WTC11 (cell line): ENCODE results near the gene N4BP2L1. TPM values are rescaled to one million over a fixed set of nuclear protein-coding genes. Genes with fewer than 3 reads are reported as not detected.
A peak's percentile ranks its signal among the peaks of the same experiment; 100 is the strongest.

Experiments used
- ATAC-seq: fragments of 200-7000 bp; cut with Tn5 transposase; 2 replicates; pipeline ENCODE4 v1.10.0; 2021; ENCODE audit warnings: mild to moderate bottlenecking, moderate library complexity
- CTCF ChIA-PET: fragments of 300-600 bp; sonication (Branson Sonifier 250); formaldehyde crosslinking; loops from one replicate; lab custom pipeline; 2021; ENCODE audit warnings: antibody characterized with exemption; lab: Charles Lee
- POLR2A ChIA-PET: fragments of 350-600 bp; sonication (Branson Sonifier 250); formaldehyde crosslinking; loops from one replicate; lab custom pipeline; 2021; ENCODE audit warnings: antibody characterized with exemption; lab: Charles Lee
- DNase-seq: peaks from one replicate; pipeline ENCODE4 v3.0.0; 2021; ENCODE audit warnings: low spot score
- H3K27ac Mint-ChIP-seq: 2 replicates; pipeline ENCODE4 v1.8.0; 2021; ENCODE audit warnings: mixed read lengths
- H3K27me3 Mint-ChIP-seq: 2 replicates; pipeline ENCODE4 v1.8.0; 2021; ENCODE audit warnings: low read depth, mild to moderate bottlenecking, moderate library complexity, mixed read lengths
- H3K36me3 Mint-ChIP-seq: 2 replicates; pipeline ENCODE4 v1.8.0; 2021; ENCODE audit warnings: mixed read lengths
- H3K4me1 Mint-ChIP-seq: 2 replicates; pipeline ENCODE4 v1.8.0; 2022; ENCODE audit warnings: mixed read lengths
- H3K4me3 Mint-ChIP-seq: 2 replicates; pipeline ENCODE4 v1.8.0; 2021; ENCODE audit warnings: mild to moderate bottlenecking, moderate library complexity, mixed read lengths
- H3K9me3 Mint-ChIP-seq: 2 replicates; pipeline ENCODE4 v1.8.0; 2021; ENCODE audit warnings: mixed read lengths
- ATF6 ChIP-seq: sonication (generic); formaldehyde crosslinking; IDR thresholded peaks from 2 replicates; pipeline ENCODE4 v1.8.1; 2023; ENCODE audit warnings: mild to moderate bottlenecking, missing genetic modification reagents
- CREM ChIP-seq: sonication (generic); formaldehyde crosslinking; IDR thresholded peaks from 2 replicates; pipeline ENCODE4 v1.8.1; 2022; ENCODE audit warnings: mild to moderate bottlenecking, missing genetic modification reagents, moderate library complexity
- E2F1 ChIP-seq: sonication (generic); formaldehyde crosslinking; IDR thresholded peaks from 2 replicates; pipeline ENCODE4 v1.8.0; 2022; ENCODE audit warnings: mild to moderate bottlenecking, missing genetic modification reagents
- GTF2I ChIP-seq: fragments of 250-450 bp; sonication (Bioruptor Pico); conservative IDR thresholded peaks from 2 replicates; pipeline ENCODE4 v1.4.0; 2021; ENCODE audit warnings: mild to moderate bottlenecking
- IRF1 ChIP-seq: sonication (generic); formaldehyde crosslinking; IDR thresholded peaks from 2 replicates; pipeline ENCODE4 v1.8.0; 2023; ENCODE audit warnings: missing genetic modification reagents
- IRF2 ChIP-seq: sonication (generic); formaldehyde crosslinking; IDR thresholded peaks from 2 replicates; pipeline ENCODE4 v1.8.0; 2022; ENCODE audit warnings: low read depth, missing genetic modification reagents, borderline replicate concordance
- JAZF1 ChIP-seq: fragments of 250-450 bp; sonication (Bioruptor Pico); IDR thresholded peaks from 2 replicates; pipeline ENCODE4 v1.9.0; 2021; ENCODE audit warnings: moderate library complexity, mild to moderate bottlenecking, inconsistent platforms
- JUN ChIP-seq: sonication (generic); formaldehyde crosslinking; IDR thresholded peaks from 2 replicates; pipeline ENCODE4 v1.8.0; 2023; ENCODE audit warnings: mild to moderate bottlenecking, missing genetic modification reagents
- MLX ChIP-seq: sonication (generic); formaldehyde crosslinking; IDR thresholded peaks from 2 replicates; pipeline ENCODE4 v1.8.1; 2023; ENCODE audit warnings: mild to moderate bottlenecking, missing genetic modification reagents, moderate library complexity
- NR2C2 ChIP-seq: sonication (generic); formaldehyde crosslinking; IDR thresholded peaks from 2 replicates; pipeline ENCODE4 v1.8.0; 2022; ENCODE audit warnings: mild to moderate bottlenecking, missing genetic modification reagents
- OVOL2 ChIP-seq: fragments of 250-450 bp; sonication (Bioruptor Pico); IDR thresholded peaks from 2 replicates; pipeline ENCODE4 v1.9.0; 2021; ENCODE audit warnings: mild to moderate bottlenecking, borderline replicate concordance
- PRRX2 ChIP-seq: fragments of 250-450 bp; sonication (Bioruptor Pico); IDR thresholded peaks from 2 replicates; pipeline ENCODE4 v1.8.0; 2021; ENCODE audit warnings: mild to moderate bottlenecking
- SMAD4 ChIP-seq: sonication (generic); formaldehyde crosslinking; IDR thresholded peaks from 2 replicates; pipeline ENCODE4 v1.8.0; 2022; ENCODE audit warnings: mild to moderate bottlenecking, missing genetic modification reagents
- SP1 ChIP-seq: sonication (generic); formaldehyde crosslinking; conservative IDR thresholded peaks from 2 replicates; pipeline ENCODE4 v1.8.1; 2022; ENCODE audit warnings: missing genetic modification reagents
- TEAD4 ChIP-seq: sonication (generic); formaldehyde crosslinking; IDR thresholded peaks from 2 replicates; pipeline ENCODE4 v1.8.0; 2022; ENCODE audit warnings: mild to moderate bottlenecking, missing genetic modification reagents
- ZNF512 ChIP-seq: sonication (generic); formaldehyde crosslinking; IDR thresholded peaks from 2 replicates; pipeline ENCODE4 v1.8.1; 2022; ENCODE audit warnings: missing genetic modification reagents, borderline replicate concordance
- total RNA-seq: library from RNA; stranded (reverse); gene quantifications from 3 replicates; pipeline ENCODE4 v1.2.3, GENCODE V29; 2021
- TF ChIP-seq, protein P1 (sequence below): sonication (generic); formaldehyde crosslinking; IDR thresholded peaks from 2 replicates; pipeline ENCODE4 v1.8.0; 2022; ENCODE audit warnings: missing genetic modification reagents
- TF ChIP-seq, protein P2 (sequence below): sonication (generic); formaldehyde crosslinking; IDR thresholded peaks from 2 replicates; pipeline ENCODE4 v1.8.0; 2022; ENCODE audit warnings: mild to moderate bottlenecking, missing genetic modification reagents
- TF ChIP-seq, protein P3 (sequence below): fragments of 250-450 bp; sonication (Bioruptor Pico); IDR thresholded peaks from 2 replicates; pipeline ENCODE4 v2.1.2; 2022; ENCODE audit warnings: mild to moderate bottlenecking, moderate library complexity

Gene N4BP2L1
- total RNA-seq, 1 experiment from 2014 or later, result 3.8 TPM

DNA sequence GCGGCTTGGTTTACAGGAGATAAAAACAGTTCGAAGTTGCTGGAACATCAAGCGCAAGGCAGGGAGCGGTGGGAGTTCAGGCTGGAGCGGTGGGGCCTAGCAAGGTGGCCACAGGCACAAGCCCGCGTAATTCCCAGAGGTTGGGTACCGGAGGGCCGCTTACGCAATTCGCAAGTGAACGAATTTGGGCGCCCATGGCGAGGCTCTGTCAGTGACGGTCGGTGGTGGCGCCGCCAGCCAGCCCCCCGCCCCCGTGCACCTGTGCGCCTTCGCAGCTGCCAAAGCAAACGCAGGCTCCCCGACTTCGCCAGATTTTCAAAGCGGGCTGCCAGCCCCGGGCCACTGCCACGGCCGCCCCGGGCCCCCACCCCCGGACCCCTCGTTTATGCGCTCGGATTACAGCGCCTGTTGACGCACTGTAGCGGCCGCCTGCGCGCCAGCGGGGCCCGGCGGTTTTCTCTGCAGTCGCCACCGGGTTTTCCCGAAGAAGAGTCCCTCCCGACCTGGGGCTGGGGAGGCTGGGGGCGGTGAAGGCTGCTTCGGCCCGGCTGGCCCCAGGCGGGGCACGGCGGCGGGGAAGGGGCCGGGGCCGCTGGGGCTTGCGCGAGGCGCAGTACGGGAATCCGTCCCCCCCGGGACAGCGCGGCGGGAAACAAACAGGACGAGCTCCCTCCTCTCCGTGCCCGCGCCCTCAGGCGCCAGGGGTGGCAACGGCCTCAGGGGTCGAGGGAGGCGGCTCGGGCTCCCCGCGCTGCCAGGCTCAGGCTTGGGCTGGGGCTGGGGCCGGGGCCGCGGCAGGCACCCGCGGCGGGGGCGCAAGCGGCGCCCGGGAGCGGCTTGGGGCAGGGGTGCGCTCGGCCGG, 709 bp downstream of the N4BP2L1 start (continued):
- no peak for TF ChIP-seq MLX (CRISPR knock-in tag)
- no peak for TF ChIP-seq CREM (CRISPR knock-in tag)
- no peak for TF ChIP-seq GTF2I (CRISPR knock-in tag)
- 0 out of 2 replicates have a peak, but pooled peaks have one; percentile 17 for TF ChIP-seq E2F1
- no peak for TF ChIP-seq JAZF1 (CRISPR knock-in tag)
- TF ChIP-seq, protein P1, sequence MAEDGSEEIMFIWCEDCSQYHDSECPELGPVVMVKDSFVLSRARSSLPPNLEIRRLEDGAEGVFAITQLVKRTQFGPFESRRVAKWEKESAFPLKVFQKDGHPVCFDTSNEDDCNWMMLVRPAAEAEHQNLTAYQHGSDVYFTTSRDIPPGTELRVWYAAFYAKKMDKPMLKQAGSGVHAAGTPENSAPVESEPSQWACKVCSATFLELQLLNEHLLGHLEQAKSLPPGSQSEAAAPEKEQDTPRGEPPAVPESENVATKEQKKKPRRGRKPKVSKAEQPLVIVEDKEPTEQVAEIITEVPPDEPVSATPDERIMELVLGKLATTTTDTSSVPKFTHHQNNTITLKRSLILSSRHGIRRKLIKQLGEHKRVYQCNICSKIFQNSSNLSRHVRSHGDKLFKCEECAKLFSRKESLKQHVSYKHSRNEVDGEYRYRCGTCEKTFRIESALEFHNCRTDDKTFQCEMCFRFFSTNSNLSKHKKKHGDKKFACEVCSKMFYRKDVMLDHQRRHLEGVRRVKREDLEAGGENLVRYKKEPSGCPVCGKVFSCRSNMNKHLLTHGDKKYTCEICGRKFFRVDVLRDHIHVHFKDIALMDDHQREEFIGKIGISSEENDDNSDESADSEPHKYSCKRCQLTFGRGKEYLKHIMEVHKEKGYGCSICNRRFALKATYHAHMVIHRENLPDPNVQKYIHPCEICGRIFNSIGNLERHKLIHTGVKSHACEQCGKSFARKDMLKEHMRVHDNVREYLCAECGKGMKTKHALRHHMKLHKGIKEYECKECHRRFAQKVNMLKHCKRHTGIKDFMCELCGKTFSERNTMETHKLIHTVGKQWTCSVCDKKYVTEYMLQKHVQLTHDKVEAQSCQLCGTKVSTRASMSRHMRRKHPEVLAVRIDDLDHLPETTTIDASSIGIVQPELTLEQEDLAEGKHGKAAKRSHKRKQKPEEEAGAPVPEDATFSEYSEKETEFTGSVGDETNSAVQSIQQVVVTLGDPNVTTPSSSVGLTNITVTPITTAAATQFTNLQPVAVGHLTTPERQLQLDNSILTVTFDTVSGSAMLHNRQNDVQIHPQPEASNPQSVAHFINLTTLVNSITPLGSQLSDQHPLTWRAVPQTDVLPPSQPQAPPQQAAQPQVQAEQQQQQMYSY (CRISPR knock-in tag), result no peak
- TF ChIP-seq IRF2 (CRISPR knock-in tag), result no peak
- TF ChIP-seq NR2C2 (CRISPR knock-in tag), result no peak
- TF ChIP-seq JUN (CRISPR knock-in tag), result no peak
- no peak for TF ChIP-seq TEAD4 (CRISPR knock-in tag)
- TF ChIP-seq ATF6, result no peak
- no peak for TF ChIP-seq SP1 (CRISPR knock-in tag)
- no peak for TF ChIP-seq OVOL2 (CRISPR knock-in tag)
- TF ChIP-seq PRRX2 (CRISPR knock-in tag), result no peak
- no peak for TF ChIP-seq SMAD4 (CRISPR knock-in tag)
- TF ChIP-seq, all 79 proteins: peak for 5

GRCh38 chr13:32426191-32426989, 1.5 kb downstream of the N4BP2L1 start:
- H3K9me3 Mint-ChIP-seq, result no peaks in the 10 kb centered on the region
- H3K4me3 Mint-ChIP-seq, result peak overlapping the region; percentile 72
- H3K27ac Mint-ChIP-seq, result no peak overlapping the region
- no peaks in the 10 kb centered on the region for H3K36me3 Mint-ChIP-seq
- CTCF ChIA-PET, result no interaction called here
- peaks cover 29% of the 10 kb centered on the region for H3K4me1 Mint-ChIP-seq
- H3K27me3 Mint-ChIP-seq, result peaks cover 11% of the 10 kb centered on the region
- DNase-seq, result no peak
- TF ChIP-seq, protein P2, sequence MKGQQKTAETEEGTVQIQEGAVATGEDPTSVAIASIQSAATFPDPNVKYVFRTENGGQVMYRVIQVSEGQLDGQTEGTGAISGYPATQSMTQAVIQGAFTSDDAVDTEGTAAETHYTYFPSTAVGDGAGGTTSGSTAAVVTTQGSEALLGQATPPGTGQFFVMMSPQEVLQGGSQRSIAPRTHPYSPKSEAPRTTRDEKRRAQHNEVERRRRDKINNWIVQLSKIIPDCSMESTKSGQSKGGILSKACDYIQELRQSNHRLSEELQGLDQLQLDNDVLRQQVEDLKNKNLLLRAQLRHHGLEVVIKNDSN, result 0 out of 2 replicates have a peak, but pooled peaks have one; percentile 42
- TF ChIP-seq ZNF512 (CRISPR knock-in tag) (no peak), IRF1 (no peak)
- TF ChIP-seq, protein P3, sequence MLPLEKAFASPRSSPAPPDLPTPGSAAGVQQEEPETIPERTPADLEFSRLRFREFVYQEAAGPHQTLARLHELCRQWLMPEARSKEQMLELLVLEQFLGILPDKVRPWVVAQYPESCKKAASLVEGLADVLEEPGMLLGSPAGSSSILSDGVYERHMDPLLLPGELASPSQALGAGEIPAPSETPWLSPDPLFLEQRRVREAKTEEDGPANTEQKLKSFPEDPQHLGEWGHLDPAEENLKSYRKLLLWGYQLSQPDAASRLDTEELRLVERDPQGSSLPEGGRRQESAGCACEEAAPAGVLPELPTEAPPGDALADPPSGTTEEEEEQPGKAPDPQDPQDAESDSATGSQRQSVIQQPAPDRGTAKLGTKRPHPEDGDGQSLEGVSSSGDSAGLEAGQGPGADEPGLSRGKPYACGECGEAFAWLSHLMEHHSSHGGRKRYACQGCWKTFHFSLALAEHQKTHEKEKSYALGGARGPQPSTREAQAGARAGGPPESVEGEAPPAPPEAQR, result no peak
- TF ChIP-seq, all 79 proteins: peak for 1
- ATAC-seq, result no peak
- POLR2A ChIA-PET, result interaction anchor here (2.2 kb wide), 1 partner anchor 18 kb away, joined by 9 read pairs; no protein-coding TSS in a partner anchor
